Mammary epithelial cell (primary cell): ENCODE data around the gene SLC12A4.

Source experiments
- CTCF ChIP-seq, 2 donors: IDR thresholded peaks in 1 of 2; conservative IDR thresholded peaks in 1 of 2; 2 replicates each; pipeline ENCODE4 v1.5.1; 2011 to 2012; ENCODE audit warnings: inconsistent platforms in 2 of 2, low read length in 2 of 2, mild to moderate bottlenecking in 2 of 2, control low read depth in 1 of 2, low read depth in 1 of 2; ENCODE audit not compliant: insufficient read depth in 1 of 2; ENCODE audit errors: extremely low read depth in 1 of 2
- EZH2 ChIP-seq: IDR thresholded peaks from 2 replicates; pipeline ENCODE4 v1.6.1; 2012; ENCODE audit warnings: low read length, inconsistent platforms, borderline replicate concordance

- TF ChIP-seq CTCF (conservative IDR thresholded peaks at IDR 0.05 in 1 of 2, IDR thresholded peaks at IDR 0.05 in 1 of 2; ENCODE audit: extremely low read depth in 1 of 2, insufficient read depth in 1 of 2, low read depth in 1 of 2, low read length in 2 of 2) (no peak), EZH2 (no peak)
Observed at GRCh38 chr16:67917852-67918236, 50.6 kb downstream of the SLC12A4 start.
